ENCODE measurements around the gene MAGEF1. TPM values are rescaled to one million over a fixed set of nuclear protein-coding genes. Genes with fewer than 3 reads are reported as not detected.
A peak's percentile ranks its signal among the peaks of the same experiment; 100 is the strongest.

Gene MAGEF1
- total and polyA plus RNA-seq, 12 donors, result 20.1 to 33.9 (median 30.5) TPM

DNA sequence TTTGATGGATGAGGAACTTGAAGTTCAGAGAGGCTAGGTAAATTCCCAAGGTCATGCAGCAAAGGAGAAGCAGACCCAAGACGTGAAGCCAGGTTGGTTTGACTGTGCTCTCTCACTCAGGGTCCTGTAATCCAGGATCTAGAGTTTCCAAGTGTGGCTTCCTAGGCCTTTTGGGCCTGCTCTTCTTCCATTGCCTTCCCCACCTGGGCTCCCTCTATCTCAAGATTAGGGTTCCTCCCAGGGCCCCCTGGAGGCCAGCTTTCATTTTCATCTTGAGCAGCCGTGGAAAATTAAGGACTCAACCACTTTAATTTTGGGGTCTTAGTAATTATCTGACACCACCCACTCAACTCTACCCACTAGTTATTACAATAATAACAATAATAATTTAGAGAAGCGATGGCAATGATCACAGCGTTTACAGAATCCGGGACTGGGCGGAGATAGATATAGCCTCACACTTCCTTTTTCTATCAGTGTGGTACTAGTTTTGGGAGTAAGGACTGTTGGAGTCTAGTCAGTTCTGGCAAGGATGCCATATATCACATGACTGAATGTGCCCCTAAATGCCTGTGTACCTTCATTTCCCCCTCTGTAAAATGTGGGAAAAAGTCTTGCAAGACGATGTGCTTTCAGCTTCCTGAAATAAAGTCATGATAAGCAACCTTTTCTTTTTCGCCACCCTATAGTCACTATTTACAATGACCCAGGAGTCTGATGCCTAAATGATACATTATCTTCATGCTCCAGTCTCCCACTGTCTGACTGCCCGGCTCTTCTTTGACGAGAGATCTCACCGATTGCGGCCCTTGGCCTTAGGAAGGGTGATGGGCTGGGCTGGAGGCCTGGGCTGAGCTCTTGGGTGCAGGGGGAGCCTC, 30.2 kb upstream of the MAGEF1 start:
- intact Hi-C loops (cut with DNase I), result no loop called here
- Histone ChIP-seq H3K4me1 (peaks cover 0 to 4% (median 0%) of the 10 kb centered on the region in 9 donors), H3K27me3 (peaks cover 0 to 19% (median 0%) of the 10 kb centered on the region in 7 donors), H3K4me3 (no peak overlapping the region), H3K36me3 (no peaks in the 10 kb centered on the region), H3K9me3 (no peaks in the 10 kb centered on the region), H3K27ac (no peak overlapping the region)
- DNase-seq (no peak), ATAC-seq (no peak)
- no peak for TF ChIP-seq CTCF (IDR thresholded peaks at IDR 0.05)
- WGBS, 2 donors, result 74 to 81% methylated on average over 12 of the region's 12 CpGs

DNA sequence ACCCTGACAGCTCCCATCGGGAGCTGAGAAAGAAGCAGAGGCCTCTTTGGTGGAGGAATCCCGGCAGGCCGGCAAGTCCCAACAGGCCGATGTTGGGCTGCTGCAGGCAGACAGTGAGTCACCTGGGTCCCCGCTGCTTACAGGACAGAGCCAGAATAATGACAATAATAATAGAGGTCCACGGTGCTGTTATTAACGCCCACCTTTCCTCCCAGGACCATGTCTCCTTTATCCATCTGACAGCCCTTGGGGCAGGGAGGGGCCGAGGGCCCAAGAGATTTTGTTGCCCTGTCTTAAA, 29.3 kb upstream of the MAGEF1 start:
- Histone ChIP-seq H3K9me3 (no peaks in the 10 kb centered on the region), H3K4me1 (peaks cover 0 to 4% (median 0%) of the 10 kb centered on the region in 9 donors), H3K27me3 (peaks cover 0 to 12% (median 0%) of the 10 kb centered on the region in 7 donors), H3K4me3 (no peak overlapping the region), H3K36me3 (no peaks in the 10 kb centered on the region), H3K27ac (no peak overlapping the region)
- TF ChIP-seq CTCF (IDR thresholded peaks at IDR 0.05), result no peak
- 90 to 95% methylated on average over 8 of the region's 8 CpGs for WGBS, 2 donors
- ATAC-seq (no peak), DNase-seq (no peak)
- intact Hi-C loops (cut with DNase I), result no loop called here

GRCh38 chr3:184740509-184741258, 28.8 kb upstream of the MAGEF1 start:
- intact Hi-C loops (cut with DNase I), result no loop called here
- WGBS, 2 donors, result 90 to 92% methylated on average over 9 of the region's 9 CpGs
- DNase-seq (no peak), ATAC-seq (peak in 1 of 8 donors; percentile 50)
- H3K4me3 ChIP-seq, result no peak overlapping the region
- no peaks in the 10 kb centered on the region for H3K36me3 ChIP-seq
- H3K4me1 ChIP-seq, result peaks cover 0 to 4% (median 0%) of the 10 kb centered on the region in 9 donors
- H3K27me3 ChIP-seq, result peaks cover 0 to 7% (median 0%) of the 10 kb centered on the region in 7 donors
- no peak for TF ChIP-seq CTCF (IDR thresholded peaks at IDR 0.05)
- H3K9me3 ChIP-seq, result no peaks in the 10 kb centered on the region
- H3K27ac ChIP-seq, result no peak overlapping the region

DNA sequence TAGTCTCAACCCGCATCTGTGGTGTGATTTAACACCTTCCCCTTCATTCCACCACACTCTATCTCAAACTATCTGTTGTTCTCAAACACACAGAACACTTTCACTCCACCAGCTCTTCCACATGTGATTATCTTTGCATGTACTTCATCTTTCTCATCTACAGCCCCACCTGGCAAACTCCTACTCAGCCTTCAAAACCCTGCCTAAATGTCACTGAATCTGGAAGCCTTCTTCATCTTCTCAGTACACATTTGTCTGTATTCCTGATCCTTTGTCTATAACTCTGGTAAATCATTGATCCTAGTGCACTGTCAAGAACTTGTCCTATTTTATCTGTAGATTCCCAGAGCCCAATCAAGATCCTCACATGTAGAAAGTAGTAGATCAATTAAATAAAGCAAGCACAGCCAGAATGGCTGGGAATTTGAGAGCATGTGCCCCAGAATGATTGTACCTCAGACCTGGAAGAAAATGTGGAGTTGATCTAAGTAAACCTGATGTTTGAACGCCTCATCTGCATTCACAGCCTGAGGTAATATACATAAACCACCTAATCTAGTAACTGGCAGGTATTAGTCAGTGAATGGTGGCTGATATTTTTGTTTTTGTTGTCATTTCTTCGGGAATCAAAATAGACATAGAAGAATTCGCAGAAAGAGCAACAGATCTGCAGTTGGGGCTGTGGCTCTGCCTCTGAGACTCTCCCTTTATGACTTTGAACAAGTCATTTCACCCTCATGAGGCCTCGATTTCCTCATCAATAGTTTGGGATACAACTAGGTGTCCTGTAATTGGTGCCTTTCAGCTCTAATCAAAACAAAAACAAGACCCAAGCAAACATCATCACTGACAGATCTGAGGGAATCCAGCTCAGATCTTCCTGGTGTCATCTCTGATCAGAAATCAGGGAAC, 28.0 kb upstream of the MAGEF1 start:
- H3K36me3 ChIP-seq, result no peaks in the 10 kb centered on the region
- peaks cover 0 to 4% (median 0%) of the 10 kb centered on the region in 9 donors for H3K4me1 ChIP-seq
- peaks cover 0 to 6% (median 0%) of the 10 kb centered on the region in 7 donors for H3K27me3 ChIP-seq
- intact Hi-C loops (cut with DNase I), result no loop called here
- no peak overlapping the region for H3K27ac ChIP-seq
- WGBS, 2 donors, result 91 to 94% methylated on average over 5 of the region's 5 CpGs
- H3K9me3 ChIP-seq, result no peaks in the 10 kb centered on the region
- ATAC-seq, result no peak
- DNase-seq, result no peak
- no peak for TF ChIP-seq CTCF (IDR thresholded peaks at IDR 0.05)
- no peak overlapping the region for H3K4me3 ChIP-seq
